GM21825 (cell line): ENCODE data around the gene NECAB2.

ENCODE experiments used
- ATAC-seq: cut with Tn5 transposase; IDR thresholded peaks from one replicate; pipeline ENCODE4 v1.9.1; 2021; ENCODE audit warnings: mild to moderate bottlenecking, moderate library complexity; ENCODE audit not compliant: unreplicated experiment

Gene NECAB2

DNA sequence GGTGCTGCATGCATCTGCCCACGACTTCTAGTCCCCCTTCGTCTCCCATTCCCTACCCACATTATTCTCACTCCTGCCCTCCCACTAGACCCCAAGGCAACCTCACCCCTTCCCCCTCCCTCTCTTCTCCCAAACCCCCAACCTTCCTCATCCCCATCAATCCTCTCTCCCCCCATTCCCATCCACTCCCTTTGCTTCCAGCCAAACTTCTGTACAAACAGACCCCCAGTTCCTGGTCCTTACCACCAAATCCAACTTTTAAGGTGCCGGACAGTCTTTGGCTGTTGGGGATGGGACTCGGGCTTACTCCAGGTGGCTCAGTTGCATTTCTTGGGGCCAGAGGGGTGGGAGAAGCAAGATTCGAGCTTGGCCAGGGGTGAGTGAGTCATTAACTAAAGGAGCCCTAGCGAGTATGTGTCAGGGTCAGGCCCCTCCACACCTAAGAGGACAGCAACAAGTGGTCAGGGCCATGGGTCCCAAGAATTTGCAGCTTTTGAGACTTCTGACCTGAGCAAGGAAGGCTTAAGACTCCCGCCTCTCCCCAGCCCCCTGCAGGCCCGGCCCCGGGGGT is 74.3 kb downstream of the NECAB2 start, which contains the start of gene SLC38A8:
TSS of gene SLC38A8 (minus strand) at position 488 of the 571 bp plus-strand sequence. CDS start 638 bp downstream, outside the sequence.
- no peak for ATAC-seq

DNA sequence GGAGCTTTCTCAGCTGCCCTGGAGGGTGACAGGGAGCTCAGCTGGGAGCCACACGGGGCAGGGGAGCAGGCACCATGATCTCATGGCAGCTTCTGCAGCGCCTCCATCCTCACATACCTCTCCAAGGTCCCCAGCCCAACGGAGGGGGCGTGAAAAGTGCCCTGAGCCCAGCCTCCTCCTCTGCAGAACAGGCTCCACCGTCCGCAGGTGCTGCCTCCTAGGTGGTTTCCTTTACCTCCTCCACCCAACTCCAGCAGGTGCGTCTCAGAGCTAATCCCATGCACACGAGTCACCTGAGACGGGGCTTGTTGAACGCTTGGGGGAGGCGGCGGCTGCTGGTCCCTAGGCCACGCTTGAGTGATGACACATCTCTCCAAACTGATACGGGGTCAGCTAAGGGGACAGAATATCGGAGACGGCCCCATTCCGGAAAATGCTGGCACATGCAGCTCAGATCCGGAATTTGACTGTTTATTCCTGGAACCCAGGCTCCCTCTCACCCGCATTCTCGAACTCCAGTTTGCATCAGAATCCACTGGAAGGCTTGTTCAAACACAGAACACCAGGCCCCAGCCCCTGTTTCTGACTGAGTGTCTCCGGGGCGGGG is 74.9 kb downstream of the NECAB2 start:
- no peak for ATAC-seq

DNA sequence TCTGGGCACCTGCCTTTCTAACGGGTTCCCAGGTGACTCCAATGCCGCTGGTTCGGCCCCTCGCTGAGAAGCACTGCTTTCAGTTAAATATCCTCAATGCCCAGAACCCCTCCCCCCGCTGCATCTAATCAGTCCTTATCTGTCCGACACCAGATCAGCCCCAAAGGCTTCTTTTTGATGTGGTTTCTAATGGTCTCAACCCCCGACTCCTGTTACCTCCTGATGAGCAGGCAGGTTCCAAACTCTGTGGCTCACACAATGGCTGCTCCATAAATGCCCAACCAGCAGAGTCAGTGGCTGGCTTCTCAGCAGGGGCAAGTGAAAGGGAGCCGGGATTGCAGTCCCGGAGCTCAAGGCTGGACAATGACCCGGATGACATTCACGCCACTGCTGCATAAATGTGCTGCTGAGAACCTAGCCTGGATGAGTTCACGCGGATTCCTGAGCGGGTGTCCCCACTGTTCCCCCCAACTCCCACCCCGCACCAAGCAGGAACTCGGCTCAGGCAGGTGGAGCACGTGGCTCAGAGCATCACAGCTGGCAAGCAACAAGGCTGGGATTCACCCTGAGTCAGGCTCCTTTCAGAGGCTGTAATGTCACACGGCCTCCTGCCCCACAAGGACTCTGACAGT is 75.6 kb downstream of the NECAB2 start:
- ATAC-seq = no peak

DNA sequence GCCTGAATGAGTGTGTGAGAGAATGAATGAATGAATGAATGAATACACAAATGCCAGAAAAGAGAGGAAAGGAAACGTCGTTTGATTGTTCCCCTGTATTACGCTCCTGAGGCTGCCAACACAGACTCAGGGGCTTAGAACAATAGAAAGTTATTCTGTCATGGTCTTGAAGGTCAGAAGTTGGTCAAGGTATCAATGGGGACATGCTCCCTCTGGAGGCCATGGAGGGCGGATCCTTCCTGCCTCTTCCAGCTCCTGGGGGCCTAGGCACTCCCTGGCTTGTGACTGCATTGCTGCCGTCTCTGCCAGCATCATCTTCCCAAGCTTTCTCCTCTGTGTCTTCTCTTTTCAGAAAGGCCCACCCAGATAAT is 76.1 kb downstream of the NECAB2 start:
- ATAC-seq = no peak

DNA sequence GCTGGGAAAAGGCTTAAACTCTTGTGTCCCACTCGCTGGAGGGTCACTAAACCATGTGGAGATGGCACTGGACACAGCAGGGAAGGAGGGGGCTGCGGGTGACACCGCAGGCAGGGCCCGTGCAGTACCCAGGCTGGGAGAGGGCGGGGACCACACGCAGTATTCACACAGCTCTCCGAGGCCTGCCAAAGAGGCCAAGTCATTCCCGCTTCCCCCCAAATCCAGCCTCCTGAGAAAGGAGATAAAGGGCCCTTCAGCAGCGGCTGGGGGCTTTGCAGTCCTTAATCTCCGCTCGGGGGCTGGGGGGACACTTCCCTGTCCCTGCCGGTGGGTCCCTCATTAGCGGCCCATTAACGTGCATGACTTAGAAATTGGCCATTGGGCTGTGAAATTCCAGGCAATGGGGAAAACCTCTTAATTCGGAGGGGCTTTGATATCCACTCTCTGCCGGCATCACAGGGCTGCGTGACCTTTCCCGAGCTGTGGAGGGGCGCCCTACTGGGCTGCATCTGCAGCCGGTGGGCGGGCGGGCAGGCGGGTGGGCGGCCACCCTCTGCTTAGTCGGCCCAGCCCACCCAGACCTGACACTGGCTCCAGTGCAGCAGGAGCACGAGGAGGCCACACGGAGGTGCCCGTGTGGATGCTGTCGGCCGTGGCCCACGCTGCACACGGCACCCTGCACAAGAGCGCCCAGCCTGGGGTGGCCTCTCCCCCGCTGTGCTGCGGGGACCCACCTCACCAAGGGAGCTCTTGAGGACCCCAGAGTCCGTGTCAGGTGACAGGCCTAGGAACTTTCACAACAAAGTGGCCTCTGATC is 77.2 kb downstream of the NECAB2 start:
- ATAC-seq = no peak

DNA sequence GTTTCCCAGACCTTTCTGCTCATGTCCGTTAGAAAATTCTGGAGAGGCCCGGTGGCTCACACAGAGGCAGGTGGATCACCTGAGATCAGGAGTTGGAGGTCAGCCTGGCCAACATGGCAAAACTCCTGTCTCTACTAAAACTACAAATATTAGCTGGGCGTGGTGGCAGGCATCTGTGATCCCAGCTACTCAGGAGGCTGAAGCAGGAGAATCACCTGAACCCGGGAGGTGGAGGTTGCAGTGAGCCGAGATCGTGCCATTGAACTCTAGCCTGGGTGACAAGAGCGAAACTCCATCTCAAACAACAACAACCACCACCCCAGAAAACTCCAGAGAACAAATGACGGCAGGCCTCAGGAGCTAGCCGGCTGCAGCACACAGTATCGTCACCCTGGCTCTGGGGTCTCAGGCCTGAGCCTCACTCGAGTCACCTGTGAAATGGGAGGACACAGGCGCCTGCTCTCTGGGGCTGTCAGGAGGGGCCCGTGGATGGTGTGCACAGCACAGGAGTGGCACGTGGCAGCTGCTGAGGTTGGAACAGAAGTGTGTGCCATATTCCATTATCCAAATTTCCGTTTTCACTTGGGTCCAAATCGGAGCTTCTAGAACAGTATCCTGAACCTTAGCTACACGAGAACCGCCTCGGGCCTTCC is 77.9 kb downstream of the NECAB2 start:
- no peak for ATAC-seq

DNA sequence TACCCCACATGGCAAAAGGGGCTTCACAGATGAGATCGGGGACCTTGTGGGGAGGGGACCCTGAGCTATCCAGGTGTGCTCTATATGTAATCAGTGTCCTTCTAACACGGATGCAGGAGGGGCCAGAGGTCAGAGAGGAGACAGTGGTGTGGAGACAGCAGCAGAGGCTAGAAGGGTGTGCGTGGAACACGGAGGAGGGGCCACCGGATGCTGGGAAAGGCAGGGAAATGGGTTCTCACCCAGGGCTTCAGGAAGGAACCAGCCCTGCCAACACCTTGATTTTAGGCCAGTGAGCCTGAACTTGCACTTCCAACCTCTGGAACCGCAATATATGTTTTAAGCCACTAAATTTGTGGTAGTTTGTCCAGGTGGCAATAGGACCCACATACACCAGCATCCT is 79.2 kb downstream of the NECAB2 start:
- no peak for ATAC-seq

DNA sequence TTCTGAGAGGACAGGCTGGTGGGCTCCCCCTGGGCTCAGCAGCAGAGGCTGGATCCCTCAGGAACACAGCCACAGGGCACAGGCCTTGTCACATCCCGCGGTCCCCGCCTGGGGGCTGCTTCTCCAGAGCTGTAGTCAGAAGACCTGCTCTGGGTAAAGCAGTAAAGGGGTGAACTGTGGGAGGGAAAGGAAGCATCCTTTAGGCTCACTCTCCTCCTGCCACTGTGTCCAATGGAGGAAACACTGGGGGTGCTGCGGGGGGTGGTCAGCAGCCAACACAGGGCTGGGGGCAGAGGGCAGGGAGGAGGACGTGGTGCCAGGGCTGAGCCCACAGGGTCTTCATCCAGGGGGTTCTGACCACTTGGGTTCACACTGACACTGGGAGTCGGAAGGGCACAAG is 79.6 kb downstream of the NECAB2 start:
- ATAC-seq = no peak

DNA sequence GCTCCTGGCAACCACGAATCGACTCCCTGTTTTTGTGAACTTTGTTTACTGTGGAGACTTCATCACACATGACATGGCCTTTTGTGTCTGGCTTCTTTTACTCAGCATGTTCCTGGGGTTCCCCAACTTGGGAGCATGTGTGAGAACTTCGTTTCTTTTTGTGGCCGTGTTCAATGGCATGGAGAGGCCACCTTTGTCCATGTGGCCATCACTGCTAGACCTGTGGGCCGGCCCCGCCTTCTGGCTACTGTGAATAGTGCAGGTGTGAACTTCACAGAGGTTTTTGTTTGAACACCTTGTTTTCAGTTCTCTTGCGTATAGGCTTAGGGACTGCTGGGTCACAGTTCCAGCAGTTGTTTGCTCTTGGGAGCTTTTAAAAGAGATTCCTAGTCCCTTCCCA is 80.2 kb downstream of the NECAB2 start:
- ATAC-seq = no peak

DNA sequence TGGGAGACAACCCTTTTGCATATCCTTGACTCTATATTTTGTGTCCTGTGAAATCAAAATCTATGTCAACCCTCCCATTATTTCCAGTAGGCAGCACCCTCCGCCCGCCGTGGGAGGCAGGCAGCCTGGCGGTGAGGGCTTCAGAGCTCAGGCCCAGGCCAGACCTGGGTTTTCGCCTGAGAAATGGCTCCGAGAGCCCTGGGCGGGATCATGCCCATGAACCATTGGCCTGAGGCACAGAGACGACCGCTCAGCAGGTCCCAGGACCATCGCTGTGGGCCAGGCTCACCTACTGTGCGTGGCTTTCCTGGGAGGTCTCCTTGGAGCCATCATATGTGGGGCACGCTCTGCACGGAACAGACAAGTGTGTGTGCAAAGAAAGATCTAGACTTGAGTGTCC is 80.8 kb downstream of the NECAB2 start:
- no peak for ATAC-seq

DNA sequence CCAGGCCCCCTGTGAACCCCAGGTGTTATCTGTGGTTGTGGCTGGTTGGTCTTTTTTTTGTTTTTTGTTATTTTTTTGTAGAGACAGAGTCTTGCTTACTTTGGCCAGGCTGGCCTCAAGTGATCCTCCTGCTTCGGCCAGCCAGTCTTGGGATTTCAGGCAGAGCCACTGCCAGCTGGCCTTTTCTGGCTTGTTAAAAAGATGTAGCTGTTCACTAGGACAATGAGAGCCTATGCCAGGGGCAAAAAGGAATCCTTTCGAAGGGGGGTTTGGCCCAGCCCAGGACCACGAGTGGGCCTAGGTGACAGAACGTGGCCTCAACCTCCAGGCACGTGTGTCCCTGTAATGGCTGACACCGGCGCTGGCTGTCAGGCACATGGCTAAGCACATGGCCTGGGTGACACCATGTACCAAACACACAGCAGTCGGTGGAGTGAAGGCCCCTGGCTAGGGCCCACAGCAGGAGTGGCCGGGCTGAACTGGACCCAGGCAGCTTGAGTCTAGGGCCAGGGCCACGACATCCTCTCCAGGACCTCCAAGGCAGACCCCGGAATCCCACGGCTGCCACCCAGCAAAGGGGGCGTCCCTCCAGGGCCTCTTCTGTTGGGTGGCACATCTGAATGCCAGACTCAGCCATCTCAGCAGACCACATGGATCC is 81.5 kb downstream of the NECAB2 start:
- no peak for ATAC-seq

DNA sequence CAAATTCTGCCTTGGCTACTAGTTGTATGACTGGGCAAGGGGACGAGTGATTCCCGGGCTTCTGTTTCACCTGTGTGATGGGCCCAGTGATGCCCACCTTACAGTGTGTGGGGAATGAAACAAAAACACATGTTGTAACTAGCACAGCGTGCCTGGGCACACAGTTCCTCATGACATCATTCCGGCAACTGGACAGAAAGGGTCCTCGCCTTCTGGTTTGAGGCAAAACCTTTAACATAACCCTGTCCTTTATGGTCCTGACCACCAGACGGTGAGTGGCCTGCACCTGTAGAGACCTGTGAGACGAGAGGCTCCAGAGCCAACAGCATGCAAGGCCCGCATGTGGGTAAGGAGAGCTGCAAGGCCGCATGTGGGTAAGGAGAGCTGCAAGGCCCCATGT is 82.3 kb downstream of the NECAB2 start:
- ATAC-seq = no peak

DNA sequence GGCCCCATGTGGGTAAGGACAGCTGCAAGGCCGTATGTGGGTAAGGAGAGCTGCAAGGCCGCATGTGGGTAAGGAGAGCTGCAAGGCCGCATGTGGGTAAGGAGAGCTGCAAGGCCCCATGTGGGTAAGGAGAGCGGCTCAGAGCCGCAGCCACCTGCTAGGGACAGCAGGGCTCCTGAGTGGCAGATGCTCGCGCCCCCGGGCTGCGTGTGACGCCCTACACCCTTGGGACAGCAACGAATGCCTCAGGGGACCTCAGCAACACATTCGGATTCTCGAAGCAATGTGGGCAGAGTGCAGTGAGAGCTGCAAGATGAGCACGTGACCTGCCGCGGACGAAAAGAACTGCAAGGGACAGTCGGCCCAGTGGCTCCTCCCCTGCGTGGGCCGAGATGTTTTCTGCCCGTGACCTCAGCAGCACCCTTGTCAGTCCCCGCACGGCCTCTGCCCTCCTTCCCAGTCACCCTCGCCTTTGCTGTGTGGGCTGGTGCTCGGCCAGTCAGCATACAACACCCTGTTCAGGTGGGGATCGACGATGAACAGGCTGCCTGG is 84.1 kb downstream of the NECAB2 start:
- no peak for ATAC-seq
